Thymus (tissue), 11 donors: ENCODE measurements around the gene NCAPG2. TPM values are rescaled to one million over a fixed set of nuclear protein-coding genes. Genes with fewer than 3 reads are reported as not detected.
"Not testable (repeated sequence)": the region's sequence is repeated elsewhere in the genome, so short reads cannot be mapped to it uniquely, and the experiment has no call there.

Experiments
- DNase-seq, 9 donors: peaks; one replicate each; pipeline ENCODE4 v3.0.0-alpha.2; 2013; ENCODE audit warnings: low spot score in 9 of 9, low read depth in 6 of 9, missing footprints in 1 of 9
- H3K27ac ChIP-seq, 2 donors: one replicate each; pipeline ENCODE4 v1.5.1; 2013; ENCODE audit warnings: control low read depth in 1 of 2, low read depth in 1 of 2, low read length in 1 of 2, mild to moderate bottlenecking in 1 of 2, moderate library complexity in 1 of 2
- H3K27me3 ChIP-seq, 2 donors: one replicate each; pipeline ENCODE4 v1.5.1; 2013; ENCODE audit warnings: low read length in 1 of 2; ENCODE audit not compliant: control insufficient read depth in 2 of 2, insufficient read depth in 1 of 2
- H3K36me3 ChIP-seq, 2 donors: one replicate each; pipeline ENCODE4 v1.5.1; 2013; ENCODE audit warnings: low read length in 1 of 2, mild to moderate bottlenecking in 1 of 2, moderate library complexity in 1 of 2; ENCODE audit not compliant: control insufficient read depth in 2 of 2, insufficient read depth in 2 of 2
- H3K4me1 ChIP-seq, 2 donors: one replicate each; pipeline ENCODE4 v1.5.1; 2013; ENCODE audit warnings: low read length in 2 of 2; ENCODE audit not compliant: control insufficient read depth in 2 of 2, insufficient read depth in 2 of 2
- H3K4me3 ChIP-seq, 2 donors: one replicate each; pipeline ENCODE4 v1.5.1; 2013; ENCODE audit warnings: low read length in 2 of 2, control low read depth in 1 of 2, mild to moderate bottlenecking in 1 of 2
- H3K9me3 ChIP-seq, 2 donors: one replicate each; pipeline ENCODE4 v1.5.1; 2013; ENCODE audit warnings: low read length in 1 of 2, mild to moderate bottlenecking in 1 of 2; ENCODE audit not compliant: control insufficient read depth in 2 of 2, insufficient read depth in 1 of 2
- WGBS: extraction: QIAGEN DNeasy Blood & Tissue Kit; methylation state at CpG from one replicate; pipeline ENCODE4 v1.1.7; 2013; 5-methylcytosine and 5-hydroxymethylcytosine counted together
- polyA plus RNA-seq: library from polyadenylated mRNA; stranded (reverse); fragments of 200-250 nt; gene quantifications from one replicate; pipeline ENCODE4 v1.2.3, GENCODE V29; 2013
- total RNA-seq: library from RNA; stranded (reverse); fragments of 120-200 nt; gene quantifications from one replicate; pipeline ENCODE4 v1.2.4, GENCODE V29; 2013
- donor health status: healthy.

The NCAPG2 gene
- total and polyA plus RNA-seq, 2 donors: 3.8 to 22.7 TPM

DNA sequence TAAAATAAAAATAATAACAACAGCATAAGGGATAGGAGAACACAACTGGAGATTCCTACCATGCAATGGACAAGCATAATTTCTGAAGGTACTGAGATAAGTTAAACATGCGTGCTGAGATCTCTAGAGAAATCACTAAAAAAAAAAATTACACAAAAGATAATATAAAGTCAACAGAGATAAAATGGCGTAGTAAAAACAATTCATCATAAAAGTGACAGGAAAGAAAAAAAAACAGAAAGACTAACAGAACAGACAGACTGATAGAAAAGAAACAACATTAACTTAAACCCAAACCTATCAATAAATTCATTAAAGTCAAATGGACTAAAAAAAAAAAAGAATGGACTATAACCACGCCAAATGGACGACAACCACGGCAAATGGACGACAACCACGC lies 56.4 kb downstream of the NCAPG2 start:
- H3K4me1 ChIP-seq: no peaks in the 10 kb centered on the region
- no peak overlapping the region for H3K27ac ChIP-seq
- no peak overlapping the region for H3K4me3 ChIP-seq
- WGBS: 92% methylated on average over 7 of the region's 7 CpGs
- H3K36me3 ChIP-seq: peaks cover 54 to 71% of the 10 kb centered on the region in 2 donors
- H3K27me3 ChIP-seq: no peaks in the 10 kb centered on the region
- H3K9me3 ChIP-seq: no peaks in the 10 kb centered on the region
- no peak for DNase-seq

DNA sequence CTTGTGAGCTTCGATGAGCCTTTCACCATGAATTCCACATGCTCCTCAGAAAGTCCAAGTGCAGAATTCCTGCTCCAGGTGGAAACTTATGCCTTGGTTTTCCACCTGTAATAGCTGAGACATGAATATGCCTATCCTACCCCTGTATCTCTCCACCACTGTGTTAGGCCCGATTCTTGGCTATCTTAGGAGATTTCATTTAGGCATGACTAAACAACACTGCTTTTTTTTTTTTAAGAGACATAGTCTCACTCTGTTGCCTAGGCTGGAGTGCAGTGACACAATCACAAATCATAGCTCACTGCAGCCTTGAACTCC lies 57.2 kb downstream of the NCAPG2 start:
- Histone ChIP-seq H3K4me1 (no peaks in the 10 kb centered on the region), H3K27me3 (no peaks in the 10 kb centered on the region), H3K27ac (no peak overlapping the region), H3K9me3 (no peaks in the 10 kb centered on the region), H3K36me3 (peaks cover 53 to 72% of the 10 kb centered on the region in 2 donors), H3K4me3 (no peak overlapping the region)
- no peak for DNase-seq
- 98% methylated on average over 2 of the region's 2 CpGs for WGBS

DNA sequence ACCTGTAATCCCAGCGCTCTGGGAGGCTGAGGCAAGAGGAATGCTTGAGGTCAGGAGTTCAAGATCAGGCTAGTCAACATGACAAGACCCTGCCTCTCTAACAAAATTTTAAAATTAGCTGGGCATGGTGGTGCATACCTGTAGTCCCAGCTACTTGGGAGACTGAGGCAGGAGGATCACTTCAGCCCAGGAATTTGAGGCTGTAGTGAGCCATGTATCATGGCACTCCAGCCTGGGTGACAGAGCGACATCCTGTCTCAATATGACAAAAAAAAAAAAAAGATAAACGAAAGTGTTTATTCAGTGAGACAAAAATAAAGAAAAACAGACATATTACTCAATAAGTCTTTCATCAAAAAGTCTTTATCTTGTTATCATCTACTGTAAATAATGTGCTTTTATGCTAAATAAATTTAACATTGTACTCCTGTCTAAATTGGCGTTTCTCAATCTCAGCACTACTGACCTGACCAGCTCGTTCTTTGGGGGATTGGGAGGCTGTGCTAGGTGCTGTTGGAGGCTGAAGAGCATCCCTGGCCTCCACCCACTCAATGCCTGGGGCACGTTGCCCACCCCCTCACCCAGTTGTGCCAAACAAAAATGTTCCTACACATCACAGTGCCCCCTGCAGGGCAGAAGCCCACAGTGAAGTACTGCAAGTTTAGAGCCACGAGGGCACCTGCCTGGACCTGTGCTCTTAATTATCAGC lies 57.7 kb downstream of the NCAPG2 start:
- peaks cover 54 to 72% of the 10 kb centered on the region in 2 donors for H3K36me3 ChIP-seq
- no peaks in the 10 kb centered on the region for H3K27me3 ChIP-seq
- no peaks in the 10 kb centered on the region for H3K4me1 ChIP-seq
- WGBS: 98% methylated on average over 7 of the region's 7 CpGs
- no peaks in the 10 kb centered on the region for H3K9me3 ChIP-seq
- H3K4me3 ChIP-seq: no peak overlapping the region
- DNase-seq: peak in 2 of 9 donors; percentile 5 to 7
- H3K27ac ChIP-seq: no peak overlapping the region

DNA sequence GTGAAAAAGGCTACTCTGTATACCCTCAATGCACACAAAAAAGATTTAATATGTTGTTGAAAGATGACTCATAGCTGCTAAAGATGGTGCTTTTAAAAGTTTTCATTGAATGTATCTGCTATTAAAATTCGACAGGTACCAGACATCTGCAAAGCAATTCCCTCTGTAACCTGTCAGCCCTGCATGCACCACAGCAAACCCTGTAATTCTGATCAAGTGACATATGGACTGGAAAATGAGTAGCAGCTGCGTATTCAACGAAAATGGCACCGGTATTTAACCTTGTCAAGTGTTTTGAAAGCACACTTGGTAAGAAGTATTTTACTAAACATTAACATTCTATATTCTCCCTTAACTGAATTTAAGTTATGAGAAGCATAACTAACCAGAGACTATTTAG lies 58.8 kb downstream of the NCAPG2 start:
- no peak overlapping the region for H3K4me3 ChIP-seq

DNA sequence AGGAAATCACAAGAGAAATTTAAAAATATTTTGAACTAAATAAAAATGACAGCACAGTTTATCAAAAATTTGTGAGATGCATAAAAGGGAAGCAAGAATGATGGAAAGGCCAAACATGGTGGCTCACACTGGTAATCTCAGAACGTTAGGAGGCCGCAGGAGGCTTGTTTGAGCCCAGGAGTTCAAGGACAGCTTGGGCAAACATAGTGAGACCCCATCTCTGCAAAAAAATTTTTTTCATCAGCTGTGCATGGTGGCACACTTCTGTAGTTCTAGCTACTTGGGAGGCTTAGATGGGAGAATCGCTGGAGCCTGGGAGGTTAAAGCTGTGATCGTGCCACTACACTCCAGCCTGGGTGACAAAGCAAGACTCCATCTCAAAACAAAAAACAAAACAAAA lies 62.5 kb downstream of the NCAPG2 start:
- H3K9me3 ChIP-seq: no peaks in the 10 kb centered on the region
- peaks cover 61 to 83% of the 10 kb centered on the region in 2 donors for H3K36me3 ChIP-seq
- no peak for DNase-seq
- H3K27me3 ChIP-seq: no peaks in the 10 kb centered on the region
- no peaks in the 10 kb centered on the region for H3K4me1 ChIP-seq
- 99% methylated on average over 4 of the region's 4 CpGs for WGBS
- no peak overlapping the region for H3K27ac ChIP-seq
- H3K4me3 ChIP-seq: no peak overlapping the region

More for the DNA sequence above, 58.8 kb downstream of the NCAPG2 start:
- no peak for DNase-seq
- no peaks in the 10 kb centered on the region for H3K27me3 ChIP-seq
- no peaks in the 10 kb centered on the region for H3K4me1 ChIP-seq
- WGBS: over 99% methylated on average over 4 of the region's 4 CpGs
- no peaks in the 10 kb centered on the region for H3K9me3 ChIP-seq
- no peak overlapping the region for H3K27ac ChIP-seq
- H3K36me3 ChIP-seq: peaks cover 45 to 74% of the 10 kb centered on the region in 2 donors

DNA sequence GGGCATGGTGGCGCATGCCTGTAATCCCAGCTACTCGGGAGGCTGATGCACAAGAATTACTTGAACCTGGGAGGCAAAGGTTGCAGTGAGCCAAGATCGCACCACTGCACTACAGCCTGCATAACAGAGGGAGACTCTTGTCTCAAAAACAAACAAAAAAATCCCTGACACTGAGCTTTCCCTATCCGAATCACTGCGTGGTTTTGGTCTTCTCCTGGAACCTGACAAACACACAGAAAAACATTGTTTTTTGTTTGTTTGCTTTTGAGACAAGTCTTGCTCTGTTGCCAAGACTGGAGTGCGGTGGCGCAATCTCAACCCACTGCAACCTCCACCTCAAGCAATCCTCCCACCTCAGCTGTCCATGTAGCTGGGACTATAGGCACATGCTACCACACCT lies 66.6 kb downstream of the NCAPG2 start:
- H3K36me3 ChIP-seq: peaks cover 40 to 63% of the 10 kb centered on the region in 2 donors
- 98% methylated on average over 7 of the region's 7 CpGs for WGBS
- no peaks in the 10 kb centered on the region for H3K9me3 ChIP-seq

DNA sequence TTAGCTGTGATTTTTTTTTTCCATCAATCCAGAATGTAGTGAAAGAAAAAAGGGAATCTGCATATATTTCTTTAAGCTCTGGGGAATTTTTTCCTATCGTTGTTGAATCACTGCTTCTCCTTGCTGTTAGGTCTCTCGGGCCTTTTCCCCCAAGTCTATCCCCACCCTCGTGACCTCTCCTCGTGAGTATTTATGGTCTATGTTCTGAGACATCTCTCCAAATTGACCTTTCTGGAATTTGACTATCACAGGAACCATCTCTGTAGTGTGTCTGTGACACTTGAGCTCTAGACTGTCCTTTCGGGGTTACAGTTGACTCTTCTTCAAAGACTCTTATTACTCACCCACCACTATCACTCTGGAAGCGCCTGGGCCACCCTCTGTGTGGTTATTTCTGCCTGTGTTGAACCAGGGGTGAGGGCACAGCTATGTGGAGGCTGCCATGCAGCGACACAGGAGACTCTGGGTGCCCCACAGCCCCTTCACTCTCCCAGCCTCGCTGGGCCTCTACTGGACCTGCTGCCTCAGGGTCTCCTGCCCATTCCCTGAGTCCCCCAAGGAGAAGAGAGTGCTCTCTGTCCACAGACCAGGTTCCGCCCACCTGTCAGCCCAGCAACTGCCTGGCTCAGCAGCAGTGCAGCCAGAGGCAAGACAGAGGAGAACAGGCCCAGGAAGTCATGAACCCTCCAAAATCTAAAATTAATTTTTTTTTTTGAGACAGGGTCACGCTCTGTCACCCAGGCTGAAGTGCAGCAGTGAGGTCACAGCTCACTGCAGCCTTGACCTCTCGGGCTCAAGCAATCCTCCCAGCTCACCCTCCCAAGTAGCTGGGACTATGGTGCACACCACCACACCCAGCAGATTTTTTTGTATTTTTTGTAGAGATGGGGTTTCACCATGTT lies 71.3 kb downstream of the NCAPG2 start:
- whole genome bisulfite sequencing: 97% methylated on average over 11 of the region's 11 CpGs
- peaks cover 50 to 66% of the 10 kb centered on the region in 2 donors for H3K36me3 ChIP-seq
- H3K4me3 ChIP-seq: no peak overlapping the region
- no peak overlapping the region for H3K27ac ChIP-seq
- no peaks in the 10 kb centered on the region for H3K27me3 ChIP-seq
- H3K4me1 ChIP-seq: no peaks in the 10 kb centered on the region
- no peaks in the 10 kb centered on the region for H3K9me3 ChIP-seq
- no peak for DNase-seq

More for the DNA sequence above, 66.6 kb downstream of the NCAPG2 start:
- no peaks in the 10 kb centered on the region for H3K4me1 ChIP-seq
- H3K4me3 ChIP-seq: no peak overlapping the region
- H3K27ac ChIP-seq: no peak overlapping the region
- H3K27me3 ChIP-seq: no peaks in the 10 kb centered on the region
- DNase-seq: no peak

DNA sequence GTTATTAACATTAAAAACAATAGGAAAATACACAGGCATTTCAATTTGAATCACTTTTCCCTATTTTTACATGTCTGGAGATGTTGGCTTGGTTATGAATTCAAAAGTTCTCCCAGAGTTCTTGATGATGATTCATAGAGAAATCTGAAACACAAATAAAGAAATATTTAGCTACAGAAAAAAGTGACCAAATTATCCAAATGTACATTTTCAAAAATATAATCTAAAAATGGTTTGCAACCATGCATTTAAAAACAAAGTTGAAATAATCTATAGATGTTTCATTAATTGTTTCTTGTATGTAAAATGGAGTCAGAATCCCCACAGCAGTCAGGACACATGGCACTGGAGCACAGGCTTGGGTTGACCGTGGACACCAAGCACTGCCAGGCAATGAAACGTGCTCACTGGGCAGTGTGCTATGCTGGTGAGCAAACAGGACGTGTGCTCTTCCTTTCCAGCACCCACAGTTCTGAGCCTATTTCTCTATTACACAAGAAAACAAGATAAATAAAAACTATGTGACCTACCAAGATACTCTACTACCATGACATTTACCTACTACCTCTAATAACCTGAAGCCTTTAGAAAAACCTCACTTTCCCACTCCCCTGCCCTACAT lies 72.9 kb downstream of the NCAPG2 start:
- H3K4me3 ChIP-seq: no peak overlapping the region
- no peak for DNase-seq
- H3K4me1 ChIP-seq: no peaks in the 10 kb centered on the region
- peaks cover 39 to 60% of the 10 kb centered on the region in 2 donors for H3K36me3 ChIP-seq
- H3K27me3 ChIP-seq: no peaks in the 10 kb centered on the region
- no peak overlapping the region for H3K27ac ChIP-seq
- H3K9me3 ChIP-seq: no peaks in the 10 kb centered on the region
- 97% methylated on average over 3 of the region's 3 CpGs for WGBS

DNA sequence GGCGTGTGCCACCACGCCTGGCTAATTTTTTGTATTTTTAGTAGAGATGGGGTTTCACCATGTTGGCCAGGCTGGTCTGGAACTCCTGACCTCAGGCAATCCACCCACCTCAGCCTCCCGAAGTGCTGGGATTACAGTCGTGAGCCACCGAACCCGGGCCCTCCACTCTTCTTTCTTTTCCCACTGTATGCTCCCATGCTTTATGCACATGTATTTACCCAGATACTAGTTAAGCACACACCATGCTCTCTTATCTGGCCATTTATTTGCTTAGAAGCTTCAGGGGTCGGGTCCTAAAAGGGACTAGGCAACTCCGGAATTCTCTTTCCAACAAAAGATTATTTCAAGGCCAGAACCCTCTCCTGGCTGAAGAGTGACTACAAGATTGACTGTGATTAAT lies 78.3 kb downstream of the NCAPG2 start:
- peaks cover 19 to 40% of the 10 kb centered on the region in 2 donors for H3K36me3 ChIP-seq
- H3K9me3 ChIP-seq, H3K4me1 ChIP-seq, H3K4me3 ChIP-seq, H3K27me3 ChIP-seq, H3K27ac ChIP-seq, DNase-seq: not testable (repeated sequence)
- 96% methylated on average over 8 of the region's 8 CpGs for WGBS
